GM19035 (cell line): ENCODE results near the gene U2AF2.

ENCODE experiments used
- ATAC-seq: cut with Tn5 transposase; IDR thresholded peaks from one replicate; pipeline ENCODE4 v1.9.1; 2021; ENCODE audit not compliant: unreplicated experiment

U2AF2 gene

DNA sequence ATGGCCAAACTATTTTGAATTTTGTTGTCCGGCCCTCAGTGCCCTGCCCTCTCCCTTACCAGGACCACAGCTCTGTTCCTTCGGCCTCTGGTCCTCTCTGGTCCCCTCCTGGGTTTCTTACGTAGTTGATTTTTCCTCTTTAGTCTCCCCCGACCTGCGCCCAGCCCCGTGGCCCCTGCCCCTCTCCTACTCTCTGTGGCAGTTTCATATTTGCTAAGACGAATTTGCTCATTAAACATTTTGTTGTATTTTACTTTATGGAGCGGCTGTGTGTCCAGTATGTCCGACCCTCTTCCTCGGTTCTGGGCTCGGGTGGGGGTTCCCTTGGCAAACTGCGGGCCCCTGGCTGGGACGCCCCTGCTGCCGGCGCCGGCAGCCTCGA, 19.6 kb downstream of the U2AF2 start:
- ATAC-seq, result no peak

DNA sequence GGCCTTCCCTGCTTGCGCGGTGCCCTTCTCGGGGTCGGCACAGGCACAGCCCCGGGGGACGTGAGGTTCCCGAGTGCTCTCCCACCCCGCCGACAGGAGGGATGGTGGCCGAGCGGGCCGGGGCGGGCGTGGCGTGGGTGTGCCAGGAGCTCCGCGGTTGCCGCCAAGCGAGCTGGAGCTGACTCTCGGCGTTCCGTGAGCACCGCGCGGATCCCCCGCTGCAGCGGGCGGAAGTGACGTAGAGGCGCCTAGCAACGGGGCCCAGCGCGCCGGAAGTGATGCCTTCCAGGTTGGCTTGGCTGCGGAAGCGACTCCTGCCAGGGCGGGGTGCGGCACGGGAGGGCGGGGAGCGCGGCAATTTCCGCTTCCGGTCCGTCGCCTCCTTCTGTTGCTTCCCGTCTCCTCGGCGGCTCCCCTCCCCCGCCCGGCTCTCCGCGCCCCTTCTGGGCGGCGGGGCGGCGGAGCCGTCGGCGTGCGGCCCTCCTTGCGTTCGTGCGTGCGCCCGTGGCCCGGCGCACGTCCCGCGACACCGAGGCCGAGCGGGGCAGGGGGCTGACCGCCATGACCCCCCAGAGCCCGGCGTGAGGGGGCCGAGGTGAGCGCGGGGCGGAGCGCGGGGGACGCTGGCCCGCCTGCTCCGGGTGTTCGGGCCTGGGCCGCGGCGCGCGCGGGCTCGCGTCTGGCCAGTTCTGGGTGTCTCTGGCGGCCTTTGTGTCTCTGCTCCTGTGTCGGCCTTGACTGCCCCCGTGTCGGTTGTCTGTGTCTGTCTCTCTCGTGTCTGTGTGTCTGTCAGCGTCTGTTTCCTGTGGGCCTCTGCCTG, 20.2 kb downstream of the U2AF2 start, which contains the start of gene EPN1:
TSS of gene EPN1 (plus strand) at position 386 of the 820 bp plus-strand sequence. CDS start 3,402 bp downstream, outside the sequence.
- ATAC-seq, result peak; percentile 63

DNA sequence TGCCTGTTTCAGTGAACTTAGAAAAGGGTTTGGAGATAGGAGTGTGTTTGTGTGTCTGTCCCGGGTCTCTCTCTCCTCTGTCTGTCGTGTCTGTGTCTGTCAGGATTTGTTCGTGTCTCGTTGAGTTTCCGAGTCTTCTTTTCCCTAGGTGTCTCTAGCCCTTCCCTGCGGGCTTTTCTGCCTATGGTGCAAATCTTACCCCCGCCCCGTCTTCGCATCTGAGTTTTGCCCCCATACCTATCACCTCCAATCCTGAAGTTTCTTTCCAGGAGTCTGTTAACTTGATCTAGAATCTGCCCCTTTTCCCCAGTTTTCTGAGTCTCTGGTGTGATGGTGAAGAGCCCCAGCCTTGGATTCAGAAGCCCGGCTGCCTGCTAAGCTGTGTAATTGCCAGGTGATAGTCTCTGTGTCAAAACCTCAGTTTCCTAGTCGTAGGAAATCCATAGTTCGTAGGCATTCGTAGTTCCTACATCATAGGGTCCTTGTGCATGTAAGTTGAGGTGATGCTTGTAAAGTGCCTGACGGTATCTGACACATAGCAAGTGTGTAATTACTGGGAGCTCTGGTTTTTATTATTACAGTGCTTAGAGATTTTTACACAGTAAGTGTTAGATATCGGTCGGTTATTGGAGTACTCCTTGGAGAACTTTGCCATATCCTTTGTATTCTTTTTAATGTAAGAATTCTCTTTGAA, 21.0 kb downstream of the U2AF2 start:
- no peak for ATAC-seq

DNA sequence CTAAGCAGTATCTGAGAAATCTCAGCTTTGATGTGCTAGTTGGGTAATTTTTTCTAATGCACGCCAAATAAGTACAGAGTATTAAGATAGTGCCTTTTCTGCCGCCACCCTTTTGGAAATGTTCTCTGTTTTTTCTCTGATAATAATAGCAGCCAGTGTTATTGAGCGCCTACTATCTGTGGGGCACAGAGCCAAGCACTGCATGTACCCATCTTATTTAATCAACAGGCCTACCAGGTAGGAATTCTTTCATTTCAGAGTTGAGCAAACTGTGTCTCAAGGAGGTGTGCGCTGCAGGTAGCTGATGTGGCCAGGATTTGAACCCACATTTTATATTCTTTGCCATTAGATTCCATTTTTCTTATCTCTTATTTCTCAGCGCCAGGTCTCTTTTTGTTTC, 21.5 kb downstream of the U2AF2 start:
- no peak for ATAC-seq

DNA sequence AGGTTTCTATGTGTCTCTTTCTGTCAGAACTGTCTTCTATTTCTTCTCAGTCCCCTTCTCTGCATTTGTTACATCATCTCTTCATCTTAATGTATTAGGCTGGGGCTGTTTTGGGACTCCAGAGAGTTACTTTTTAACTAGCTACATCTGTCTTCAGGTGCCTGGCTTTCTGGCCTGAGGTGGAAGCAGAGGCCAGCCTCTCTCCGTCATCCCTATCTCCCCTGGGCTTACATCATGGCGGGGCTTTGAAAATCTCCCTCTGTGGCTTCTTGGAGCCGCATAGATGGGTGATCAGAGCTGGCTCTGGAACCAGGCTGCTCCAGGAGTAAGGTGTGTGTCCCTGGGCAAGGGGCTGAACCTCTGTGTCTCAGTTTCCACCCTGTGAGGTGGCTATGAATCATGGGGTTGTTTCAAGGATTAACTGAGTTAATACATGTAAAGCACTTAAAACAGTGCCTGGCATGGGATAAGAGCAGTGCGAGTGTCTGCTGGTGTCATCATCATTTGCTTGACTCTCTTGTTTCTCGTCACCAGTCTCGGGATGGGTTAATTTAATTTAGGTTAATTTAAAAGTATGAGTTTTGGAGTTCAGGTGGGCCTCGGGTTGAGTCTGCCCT, 22.2 kb downstream of the U2AF2 start:
- no peak for ATAC-seq

DNA sequence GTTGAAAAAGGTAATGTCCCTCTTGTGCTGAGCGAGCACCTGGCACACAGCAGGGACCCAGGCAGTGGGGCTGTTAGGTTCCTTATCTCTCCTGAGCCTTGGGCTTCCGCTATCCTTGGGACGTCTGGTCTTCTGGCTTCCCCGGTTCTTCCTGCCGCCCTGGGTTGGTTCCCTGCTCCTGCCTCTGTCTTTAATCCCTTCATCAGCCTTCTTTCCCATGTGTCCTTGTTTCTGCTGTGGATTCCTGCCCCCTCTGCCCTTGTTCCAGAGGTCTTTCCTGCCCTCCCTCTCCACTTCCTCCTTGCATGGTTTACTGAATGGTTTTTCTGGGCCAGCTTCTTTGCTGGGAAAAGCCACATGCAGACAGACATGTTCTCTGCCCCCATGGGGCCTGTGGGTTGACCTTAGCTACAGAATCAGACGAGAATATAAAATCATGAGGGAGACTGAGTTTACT, 22.8 kb downstream of the U2AF2 start:
- no peak for ATAC-seq

DNA sequence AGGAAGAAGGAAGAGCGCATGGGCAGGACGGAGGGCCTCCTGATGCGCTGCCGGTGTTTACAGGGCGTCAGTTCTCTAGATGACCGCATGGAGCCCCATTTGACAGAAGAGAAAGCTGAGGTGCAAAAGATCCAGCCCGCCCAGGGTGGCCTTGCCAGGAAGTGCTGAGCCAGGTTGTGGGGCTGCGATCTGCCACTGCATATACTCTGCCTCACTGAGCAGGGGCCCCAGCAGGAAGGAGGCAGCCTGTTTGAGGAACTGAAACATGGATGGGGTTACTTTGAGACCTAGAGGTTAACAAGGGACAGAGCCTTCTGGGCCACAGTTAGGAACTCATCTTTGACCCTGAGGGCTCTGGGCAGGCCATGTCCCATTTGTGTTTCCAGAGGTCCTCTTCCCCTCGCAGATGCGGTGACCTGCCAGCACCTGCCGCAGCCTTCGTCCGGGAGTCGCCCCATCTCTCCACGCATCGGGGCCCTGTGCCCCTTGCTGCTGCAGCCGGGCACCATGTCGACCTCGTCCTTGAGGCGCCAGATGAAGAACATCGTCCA, 23.4 kb downstream of the U2AF2 start:
- peak; percentile 58 for ATAC-seq

DNA sequence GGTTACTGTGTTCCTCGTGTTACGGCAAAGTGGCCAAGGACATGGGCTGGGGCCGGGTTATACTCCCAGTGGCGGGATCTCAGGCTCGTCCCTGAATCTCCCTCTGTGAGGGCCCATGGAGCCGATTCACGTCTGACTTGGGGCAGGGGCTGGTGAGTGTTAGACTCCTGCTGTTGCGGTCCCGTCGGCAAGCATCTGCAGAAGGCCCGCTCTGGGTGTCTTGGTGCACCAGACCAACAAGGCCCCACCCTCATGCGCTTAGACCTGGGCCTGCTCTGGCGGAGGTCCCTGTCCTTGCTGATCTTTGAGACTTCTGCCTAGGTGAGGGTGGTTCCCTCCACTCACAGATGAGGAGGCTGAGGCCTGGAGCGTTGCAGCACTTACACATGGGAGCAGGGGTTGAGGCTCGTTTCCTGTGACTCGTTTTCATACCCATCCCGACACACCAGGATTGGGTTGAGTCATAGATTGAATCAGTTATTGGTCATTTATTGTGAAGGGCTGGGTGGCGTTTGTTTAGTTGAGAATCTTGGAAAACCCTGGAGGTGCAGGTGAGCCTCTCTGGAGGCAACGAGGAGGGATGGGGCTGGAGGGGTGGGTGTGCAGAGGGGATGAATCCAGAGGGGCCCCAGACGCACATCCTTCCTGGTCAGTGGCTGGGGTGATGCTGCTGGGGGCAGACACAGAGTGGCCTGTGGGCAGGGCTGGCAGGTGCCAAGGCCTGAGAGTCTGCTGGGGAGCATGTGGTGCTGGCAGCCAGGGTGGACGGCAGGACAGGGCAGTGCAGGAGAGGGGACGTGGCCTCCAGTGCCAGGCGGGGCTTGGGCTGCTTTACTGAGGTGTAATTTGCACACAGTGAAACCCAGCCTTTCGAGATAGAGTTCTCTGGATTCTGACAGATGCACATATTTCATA, 24.8 kb downstream of the U2AF2 start:
- ATAC-seq, result no peak

DNA sequence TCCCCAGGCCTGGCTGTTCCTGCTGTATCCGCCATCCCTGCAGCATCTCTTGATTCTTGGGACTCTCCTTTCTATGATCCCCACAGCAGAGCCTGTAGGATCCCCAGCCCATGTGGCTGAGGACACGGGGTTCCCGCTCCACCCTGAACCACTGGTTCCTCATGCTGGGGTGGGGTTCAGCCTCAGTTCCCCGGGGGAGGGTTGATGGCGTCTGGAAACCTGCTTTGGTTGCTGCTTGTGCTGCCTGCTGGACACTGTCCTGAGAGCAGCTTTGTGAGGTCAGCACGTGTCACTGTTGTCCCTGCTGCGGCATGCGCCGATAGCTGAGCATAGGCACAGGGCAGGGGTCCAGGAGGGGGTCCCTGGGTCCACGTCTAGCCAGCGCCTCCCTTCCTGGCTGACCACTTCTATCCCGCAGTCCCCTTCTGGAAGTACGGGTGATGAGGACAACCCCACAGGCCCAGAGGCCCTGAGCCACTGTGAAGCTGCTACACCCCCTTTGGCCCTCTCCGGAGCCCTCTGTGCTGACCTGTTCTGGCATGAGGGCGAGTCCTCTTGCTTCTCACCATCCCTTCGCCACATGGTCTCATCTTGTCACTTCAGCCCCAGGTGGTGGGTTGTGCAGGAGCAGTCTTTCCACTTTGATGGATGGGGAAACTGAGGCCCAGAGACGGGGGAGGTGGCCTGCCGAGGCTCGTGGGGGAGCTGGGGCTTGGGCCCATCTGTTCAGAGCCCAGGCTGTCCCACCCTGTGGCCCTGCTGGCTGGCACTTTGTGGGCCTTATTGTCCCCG, 25.7 kb downstream of the U2AF2 start:
- no peak for ATAC-seq

DNA sequence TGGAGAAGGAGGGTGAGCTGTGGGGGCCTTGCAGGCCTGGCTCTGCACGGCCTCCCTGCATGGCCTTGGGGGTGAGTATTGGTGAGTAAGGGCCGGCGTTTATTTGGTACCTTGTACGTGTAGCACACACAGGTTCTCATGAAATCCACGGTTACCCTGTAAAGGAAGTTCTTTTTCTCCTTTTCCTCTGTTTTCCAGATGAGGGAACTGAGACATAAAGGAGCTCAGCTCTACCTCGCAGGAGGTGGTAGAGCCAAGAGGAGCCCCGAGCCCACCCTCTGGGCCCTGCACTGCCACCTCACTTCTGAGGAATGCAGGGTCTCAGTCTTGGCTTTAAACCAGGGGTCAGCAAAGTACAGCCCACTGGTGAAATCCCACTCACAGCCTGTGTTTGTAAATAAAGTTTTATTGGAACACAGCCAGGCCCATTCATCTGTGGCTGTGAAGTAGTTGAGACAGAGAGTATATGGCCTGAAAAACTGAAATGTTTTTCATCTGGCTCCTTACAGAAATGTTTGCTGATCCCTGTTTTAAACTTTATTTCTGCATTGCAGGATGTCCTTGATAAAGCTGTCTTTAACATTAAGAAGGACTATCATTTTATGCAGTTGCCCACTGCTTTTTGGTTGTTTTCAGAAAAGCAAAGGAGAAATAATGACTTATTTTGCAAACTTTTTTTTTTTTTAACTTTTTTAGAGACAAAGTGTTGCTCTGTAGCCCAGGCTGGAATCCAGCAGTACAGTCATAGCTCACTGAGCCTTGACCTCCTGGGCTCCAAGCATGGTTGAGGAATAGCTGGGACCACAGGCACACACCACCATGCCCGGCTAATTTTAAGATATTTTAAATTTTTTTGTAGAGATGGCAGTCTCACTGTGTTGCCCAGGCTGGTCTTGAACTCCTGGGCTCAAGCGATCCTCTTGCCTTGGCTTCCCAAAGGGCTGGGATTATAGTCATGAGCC, 26.6 kb downstream of the U2AF2 start:
- ATAC-seq, result no peak

DNA sequence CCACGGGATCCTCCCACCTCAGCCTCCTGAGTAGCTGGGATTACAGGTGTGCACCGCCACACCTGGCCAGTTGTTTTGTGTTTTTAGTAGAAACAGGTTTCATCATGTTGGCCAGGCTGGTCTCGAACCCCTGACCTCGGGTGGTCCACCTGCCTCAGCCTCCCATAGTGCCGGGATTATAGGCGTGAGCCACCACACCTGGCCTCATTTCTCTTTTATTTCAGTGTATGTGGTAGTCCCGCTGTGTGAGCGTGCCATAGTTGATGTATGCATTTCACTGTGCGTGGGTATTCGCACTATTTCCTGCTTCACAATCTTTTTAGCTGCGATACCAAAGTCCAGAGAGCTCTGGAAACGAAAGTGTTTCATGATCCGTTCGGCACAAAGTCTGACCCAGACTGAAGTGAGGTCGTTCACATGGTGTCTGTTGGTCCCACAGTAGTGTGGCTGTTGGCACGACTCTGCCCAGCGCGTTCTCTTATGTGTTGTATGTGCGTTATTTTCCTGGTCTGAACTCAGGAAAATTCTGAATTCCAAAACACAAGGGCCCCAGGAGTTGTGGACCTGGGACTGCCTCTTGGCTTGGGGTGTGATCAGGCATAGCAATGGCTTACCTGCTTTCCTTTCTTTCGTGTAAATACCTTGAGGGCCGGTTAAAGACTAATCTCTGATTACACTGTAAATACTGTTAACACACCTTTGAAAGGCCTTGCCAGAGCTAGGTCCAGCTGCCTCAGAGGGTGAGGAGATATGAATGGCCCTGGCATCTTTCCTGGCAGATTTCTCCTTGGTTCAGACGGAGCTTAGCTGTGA, 28.8 kb downstream of the U2AF2 start:
- ATAC-seq, result no peak

DNA sequence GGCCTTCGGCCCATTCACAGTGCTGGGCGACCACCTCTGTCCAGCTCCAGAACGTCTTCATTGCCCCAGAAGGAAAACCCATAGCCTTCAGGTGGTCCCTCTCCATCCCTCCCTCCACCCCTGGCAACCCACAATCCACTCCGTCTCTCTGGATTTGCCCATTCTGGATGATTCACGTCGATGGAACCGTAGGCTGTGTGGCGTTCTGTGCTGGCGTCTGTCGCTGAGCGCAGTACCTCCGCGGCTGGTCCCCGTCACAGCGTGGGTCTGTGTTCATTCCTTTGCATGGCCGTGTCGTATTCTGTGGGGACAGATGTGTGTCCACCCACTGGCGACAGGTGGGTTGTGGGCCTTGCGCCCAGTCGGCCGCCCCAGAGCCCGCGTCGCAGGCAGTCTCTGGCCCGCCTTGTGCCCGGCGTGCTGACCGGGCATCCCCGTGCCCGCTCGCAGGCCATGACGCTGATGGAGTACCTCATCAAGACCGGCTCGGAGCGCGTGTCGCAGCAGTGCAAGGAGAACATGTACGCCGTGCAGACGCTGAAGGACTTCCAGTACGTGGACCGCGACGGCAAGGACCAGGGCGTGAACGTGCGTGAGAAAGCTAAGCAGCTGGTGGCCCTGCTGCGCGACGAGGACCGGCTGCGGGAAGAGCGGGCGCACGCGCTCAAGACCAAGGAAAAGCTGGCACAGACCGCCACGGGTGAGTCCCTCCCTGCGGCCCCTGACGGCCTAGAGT, 30.3 kb downstream of the U2AF2 start:
- no peak for ATAC-seq

DNA sequence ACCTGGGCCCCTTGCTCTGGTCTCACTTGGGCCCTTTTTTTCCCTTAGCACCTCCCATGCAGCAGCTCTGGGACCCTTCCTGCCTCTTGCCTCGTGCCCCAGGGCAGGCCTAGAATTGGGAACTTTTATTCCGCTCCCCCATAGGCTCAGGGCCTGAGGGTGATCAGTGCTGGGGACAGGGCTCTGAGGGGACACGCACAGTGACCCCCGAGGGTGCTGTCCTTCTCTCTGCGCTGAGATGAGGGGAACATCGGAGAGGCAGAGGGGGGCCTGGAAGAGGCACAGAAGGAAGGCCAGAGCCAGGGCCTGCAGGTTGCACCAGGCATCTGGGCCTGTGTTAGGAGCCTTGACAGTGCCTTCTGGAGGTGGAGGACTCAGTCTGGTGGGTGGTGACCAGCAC, 30.9 kb downstream of the U2AF2 start:
- ATAC-seq, result no peak

DNA sequence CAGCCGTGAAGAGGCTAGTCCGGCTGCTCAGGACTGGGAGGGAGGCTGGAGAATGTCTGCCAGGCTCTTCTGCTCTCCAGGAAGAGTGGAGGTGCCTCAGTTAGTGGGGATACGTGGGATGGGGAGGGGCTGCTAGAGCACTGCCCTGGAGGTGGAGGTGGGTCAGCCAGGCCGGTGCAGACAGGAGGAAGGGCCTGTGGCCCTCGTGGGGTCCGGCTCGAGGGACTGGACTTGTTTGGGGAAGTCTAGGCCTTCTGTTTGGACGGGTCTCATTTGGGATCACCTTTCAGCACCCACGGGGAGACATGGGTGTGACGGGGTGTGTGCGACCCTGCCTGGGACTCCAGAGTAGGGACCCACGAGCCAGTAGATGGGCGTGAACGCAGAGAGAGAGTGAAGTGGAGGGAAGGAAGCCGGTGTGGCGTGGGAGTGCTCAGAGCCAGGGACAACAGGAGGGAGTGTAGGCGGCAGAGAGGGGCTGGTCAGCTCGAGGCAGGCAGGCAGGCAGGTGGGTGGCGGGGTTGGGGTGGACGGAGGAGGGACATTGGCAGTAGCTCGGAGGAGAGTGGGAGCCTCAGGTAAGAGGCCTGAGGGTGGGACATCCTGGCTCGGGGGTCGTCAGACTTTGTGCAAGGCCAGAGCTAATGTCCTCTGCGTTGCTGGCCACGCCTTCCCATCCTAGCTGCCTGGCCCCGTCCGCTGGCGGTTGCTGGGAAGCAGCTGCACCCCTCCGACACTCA, 31.6 kb downstream of the U2AF2 start:
- no peak for ATAC-seq

DNA sequence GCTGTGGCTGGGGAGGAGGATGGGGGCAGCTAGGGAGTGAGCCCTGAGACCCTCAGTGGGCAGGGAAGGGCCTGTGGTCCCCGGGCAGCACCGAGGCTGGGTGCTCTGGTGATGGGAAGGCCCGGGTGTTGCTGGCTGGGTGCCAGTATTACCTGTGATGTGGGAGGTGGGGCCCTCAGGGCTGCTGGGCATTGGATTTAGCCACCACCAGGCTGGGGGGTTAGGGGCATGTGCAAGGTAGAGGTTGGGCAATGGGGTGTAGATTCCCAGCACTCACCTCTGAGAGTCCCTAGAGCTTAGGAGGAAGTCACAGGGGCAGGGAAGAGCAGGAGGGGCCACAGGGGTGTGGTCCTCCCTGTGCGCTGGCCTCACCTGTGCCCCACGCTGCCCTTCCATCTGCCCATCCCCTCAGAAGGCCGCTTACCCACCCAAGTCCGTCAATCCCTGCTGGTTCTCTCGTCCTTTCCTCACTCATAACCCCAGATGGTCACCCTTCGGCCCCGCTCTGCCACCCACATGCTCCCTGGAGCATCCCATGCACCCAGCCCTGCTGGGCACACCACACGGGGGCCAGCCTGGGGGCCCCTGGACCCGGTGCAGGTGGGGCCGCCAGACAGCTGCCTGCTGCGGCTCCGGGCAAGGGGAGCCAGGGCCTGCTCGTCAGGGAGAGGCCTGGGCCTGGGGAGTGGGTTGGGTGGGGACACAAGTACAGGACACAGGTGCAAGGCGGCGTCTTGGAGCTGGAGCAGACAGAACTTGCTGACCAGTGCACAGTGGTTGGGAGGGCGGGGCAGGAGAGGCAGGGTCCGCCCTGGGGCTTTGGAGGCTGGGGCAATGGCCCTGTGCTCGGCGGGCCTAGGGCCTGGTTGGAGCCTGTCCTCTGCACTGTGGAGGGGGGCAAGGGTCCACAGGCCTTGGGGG, 32.7 kb downstream of the U2AF2 start:
- ATAC-seq, result no peak
